Epithelial cell of esophagus (primary cell): ENCODE results near the gene H1-8.
A peak's percentile ranks its signal among the peaks of the same experiment; 100 is the strongest.
"Not testable (repeated sequence)": the region's sequence is repeated elsewhere in the genome, so short reads cannot be mapped to it uniquely, and the experiment has no call there.

Experiments
- DNase-seq: peaks from one replicate; pipeline ENCODE4 v3.0.0; 2010; ENCODE audit warnings: low read depth
- H3K4me3 ChIP-seq: 2 replicates; pipeline ENCODE4 v1.5.1; 2011; ENCODE audit warnings: mild to moderate bottlenecking, low read length, control low read depth
- CTCF ChIP-seq: IDR thresholded peaks from 2 replicates; pipeline ENCODE4 v1.5.1; 2011; ENCODE audit warnings: low read depth, mild to moderate bottlenecking, low read length, control low read depth, inconsistent platforms; ENCODE audit not compliant: insufficient read depth; ENCODE audit errors: missing control alignments

The H1-8 gene

GRCh38 chr3:129543156-129543790 lies at the start of gene H1-8:
TSS of gene H1-8 (plus strand) at chr3:129543175. CDS start at chr3:129543219, 44 bp downstream.
- H3K4me3 ChIP-seq = no peak within 1 kb of the TSS
- DNase-seq = no peak
- TF ChIP-seq CTCF = no peak

- H3K4me3 ChIP-seq = no peak overlapping the region
- no peak for TF ChIP-seq CTCF
- DNase-seq = no peak
These were observed 49.8 kb upstream of the H1-8 start for GRCh38 chr3:129493206-129493605.

GRCh38 chr3:129494499-129494898 lies 48.5 kb upstream of the H1-8 start:
- not testable (repeated sequence) for DNase-seq

GRCh38 chr3:129495006-129495639 lies 47.9 kb upstream of the H1-8 start:
- peak; percentile 41 for DNase-seq

More at GRCh38 chr3:129494499-129494898, 48.5 kb upstream of the H1-8 start:
- H3K4me3 ChIP-seq = not testable (repeated sequence)

GRCh38 chr3:129497876-129498275 lies 45.1 kb upstream of the H1-8 start:
- not testable (repeated sequence) for DNase-seq, H3K4me3 ChIP-seq

More at GRCh38 chr3:129495006-129495639, 47.9 kb upstream of the H1-8 start:
- not testable (repeated sequence) for H3K4me3 ChIP-seq

GRCh38 chr3:129498603-129499488 lies 44.1 kb upstream of the H1-8 start:
- not testable (repeated sequence) for DNase-seq, H3K4me3 ChIP-seq

- H3K4me3 ChIP-seq, DNase-seq: not testable (repeated sequence)
These were observed 43.2 kb upstream of the H1-8 start for GRCh38 chr3:129499604-129500333.

GRCh38 chr3:129500334-129500658 lies 42.7 kb upstream of the H1-8 start:
- no peak for DNase-seq
- no peak for TF ChIP-seq CTCF
- H3K4me3 ChIP-seq = no peak overlapping the region

GRCh38 chr3:129501630-129502029 lies 41.3 kb upstream of the H1-8 start:
- no peak for TF ChIP-seq CTCF
- DNase-seq = no peak

More at GRCh38 chr3:129501630-129502029, 41.3 kb upstream of the H1-8 start:
- no peak overlapping the region for H3K4me3 ChIP-seq
